HG03460 (cell line): ENCODE measurements around the gene MCU.

Source experiments
- ATAC-seq: cut with Tn5 transposase; IDR thresholded peaks from one replicate; pipeline ENCODE4 v1.9.1; 2021; ENCODE audit not compliant: unreplicated experiment

Gene MCU

GRCh38 chr10:72800000-72800740 is 108.2 kb downstream of the MCU start:
- no peak for ATAC-seq

GRCh38 chr10:72800741-72801092 is 108.8 kb downstream of the MCU start:
- ATAC-seq: no peak

GRCh38 chr10:72801263-72801868 is 109.4 kb downstream of the MCU start:
- ATAC-seq: no peak

- ATAC-seq: no peak
Observed at GRCh38 chr10:72802332-72802731, 110.4 kb downstream of the MCU start.

GRCh38 chr10:72802763-72803505 is 111.0 kb downstream of the MCU start:
- no peak for ATAC-seq

GRCh38 chr10:72808001-72808400 is 116.1 kb downstream of the MCU start:
- no peak for ATAC-seq

GRCh38 chr10:72809006-72809405 is 117.1 kb downstream of the MCU start:
- no peak for ATAC-seq

- ATAC-seq: no peak
Observed at GRCh38 chr10:72810976-72811375, 119.0 kb downstream of the MCU start.

GRCh38 chr10:72812415-72812752 is 120.4 kb downstream of the MCU start:
- ATAC-seq: no peak

- no peak for ATAC-seq
Observed at GRCh38 chr10:72812753-72813430, 120.9 kb downstream of the MCU start.

- no peak for ATAC-seq
Observed at GRCh38 chr10:72814099-72814790, 122.3 kb downstream of the MCU start.

- no peak for ATAC-seq
Observed at GRCh38 chr10:72816565-72816964, 124.6 kb downstream of the MCU start.

GRCh38 chr10:72818076-72818475 is 126.1 kb downstream of the MCU start:
- no peak for ATAC-seq

GRCh38 chr10:72819053-72819452 is 127.1 kb downstream of the MCU start:
- ATAC-seq: no peak

GRCh38 chr10:72821606-72822005 is 129.7 kb downstream of the MCU start:
- no peak for ATAC-seq

GRCh38 chr10:72822342-72822986 is 130.5 kb downstream of the MCU start:
- no peak for ATAC-seq

GRCh38 chr10:72825163-72825562 is 133.2 kb downstream of the MCU start:
- ATAC-seq: no peak

- no peak for ATAC-seq
Observed at GRCh38 chr10:72826346-72826745, 134.4 kb downstream of the MCU start.

GRCh38 chr10:72828294-72828693 is 136.4 kb downstream of the MCU start:
- no peak for ATAC-seq

GRCh38 chr10:72830625-72831024 is 138.7 kb downstream of the MCU start:
- no peak for ATAC-seq
